Calu3 (cell line): ENCODE measurements around the gene WBP1. TPM values are rescaled to one million over a fixed set of nuclear protein-coding genes. Genes with fewer than 3 reads are reported as not detected.
"Not testable (repeated sequence)": the region's sequence is repeated elsewhere in the genome, so short reads cannot be mapped to it uniquely, and the experiment has no call there.

Experiments
- BruUV-seq: library from RNA; stranded (reverse); fragments of 400-500 nt; replicated peaks from 2 replicates; lab custom pipeline; 2021; lab: Mats Ljungman, UMichigan
- CTCF ChIA-PET: fragments of 300-600 bp; sonication (Branson Sonifier 250); formaldehyde crosslinking; loops from one replicate; lab custom pipeline; 2022; ENCODE audit warnings: antibody characterized with exemption; lab: Charles Lee
- DNase-seq: peaks from one replicate; pipeline ENCODE4 v3.0.0; 2022
- H3K27ac Mint-ChIP-seq: one replicate; pipeline ENCODE4 v1.8.0; 2022; ENCODE audit warnings: mixed read lengths; ENCODE audit not compliant: unreplicated experiment
- H3K27me3 Mint-ChIP-seq: one replicate; pipeline ENCODE4 v1.8.0; 2022; ENCODE audit warnings: mixed read lengths; ENCODE audit not compliant: unreplicated experiment
- H3K36me3 Mint-ChIP-seq: one replicate; pipeline ENCODE4 v1.8.0; 2022; ENCODE audit warnings: mild to moderate bottlenecking, moderate library complexity, mixed read lengths; ENCODE audit not compliant: insufficient read depth, unreplicated experiment
- H3K4me1 Mint-ChIP-seq: one replicate; pipeline ENCODE4 v1.8.0; 2022; ENCODE audit warnings: mild to moderate bottlenecking, low read depth, mixed read lengths; ENCODE audit not compliant: unreplicated experiment
- H3K4me3 Mint-ChIP-seq: one replicate; pipeline ENCODE4 v1.8.0; 2022; ENCODE audit warnings: mild to moderate bottlenecking, low read depth, moderate library complexity, mixed read lengths; ENCODE audit not compliant: unreplicated experiment
- H3K9me3 Mint-ChIP-seq: one replicate; pipeline ENCODE4 v1.8.0; 2022; ENCODE audit warnings: low read depth, mixed read lengths; ENCODE audit not compliant: unreplicated experiment
- CTCF ChIP-seq: fragments of 200-600 bp; IDR thresholded peaks from one replicate; pipeline ENCODE4 v1.8.0; 2022; ENCODE audit warnings: antibody characterized with exemption; ENCODE audit not compliant: unreplicated experiment
- intact Hi-C: fragments of 100-400 bp; cut with micrococcal nuclease; formaldehyde crosslinking; loops from one replicate; pipeline ENCODE4 v1.10.0; 2022; ENCODE audit not compliant: unreplicated experiment
- total RNA-seq: library from RNA; stranded (reverse); gene quantifications from 2 replicates; pipeline ENCODE4 v1.2.3, GENCODE V29; 2022

Gene WBP1
- total RNA-seq, 1 experiment from 2014 or later: 61.6 TPM

- BruUV-seq: no TSS peak
- DNase-seq: no peak
- Mint-ChIP-seq H3K9me3 (no peaks in the 10 kb centered on the region), H3K4me3 (peak overlapping the region; percentile 97), H3K27ac (peak overlapping the region; percentile 100), H3K27me3 (peaks cover 12% of the 10 kb centered on the region), H3K36me3 (peaks cover 38% of the 10 kb centered on the region), H3K4me1 (peaks cover 47% of the 10 kb centered on the region)
- TF ChIP-seq CTCF: no peak
- intact Hi-C loops: loop anchor here (1.0 to 2.0 kb wide), 2 partner anchors 14 to 42 kb away; partner anchors contain the start of genes INO80B and TTC31
- CTCF ChIA-PET: no interaction called here
Observed at GRCh38 chr2:74441170-74441689, 17.0 kb upstream of the WBP1 start.

- H3K4me1 Mint-ChIP-seq: peaks cover 47% of the 10 kb centered on the region
- TSS peak; percentile 65 for BruUV-seq
- peak within 1 kb of the TSS; percentile 100 for H3K27ac Mint-ChIP-seq
- intact Hi-C loops: loop anchor here (1.0 to 2.0 kb wide), 2 partner anchors 13 to 41 kb away; partner anchors contain the start of genes INO80B and TTC31
- H3K4me3 Mint-ChIP-seq: peak within 1 kb of the TSS; percentile 97
- DNase-seq: peak; percentile 89
- H3K27me3 Mint-ChIP-seq: peaks cover 12% of the 10 kb centered on the region
- peaks cover 38% of the 10 kb centered on the region for H3K36me3 Mint-ChIP-seq
- H3K9me3 Mint-ChIP-seq: no peaks in the 10 kb centered on the region
- TF ChIP-seq CTCF: no peak
- CTCF ChIA-PET: interaction anchor here (0.9 to 1.1 kb wide), 5 partner anchors 13 to 42 kb away, joined by 3 to 8 read pairs (median 5); partner anchors contain the start of genes C2orf81, INO80B, WBP1 and WDR54
Observed at GRCh38 chr2:74441690-74442482, 16.4 kb upstream of the WBP1 start, which contains the start of gene RTKN. TSS of gene RTKN (minus strand) at chr2:74441937. CDS start at chr2:74441816, 121 bp downstream.

GRCh38 chr2:74442483-74443297 lies 15.5 kb upstream of the WBP1 start:
- H3K9me3 Mint-ChIP-seq, intact Hi-C loops, BruUV-seq, DNase-seq: not testable (repeated sequence)
- Mint-ChIP-seq H3K27ac (peak overlapping the region; percentile 100), H3K27me3 (peaks cover 12% of the 10 kb centered on the region), H3K36me3 (peaks cover 38% of the 10 kb centered on the region), H3K4me1 (peaks cover 47% of the 10 kb centered on the region), H3K4me3 (peak overlapping the region; percentile 97)
- CTCF ChIA-PET: interaction anchor here (0.9 to 1.1 kb wide), 5 partner anchors 12 to 43 kb away, joined by 3 to 8 read pairs (median 5); partner anchors contain the start of genes C2orf81, INO80B, WBP1 and WDR54

- H3K27ac Mint-ChIP-seq: peak overlapping the region; percentile 54
- BruUV-seq: no TSS peak
- H3K9me3 Mint-ChIP-seq: no peaks in the 10 kb centered on the region
- CTCF ChIA-PET: interaction anchor here (0.8 kb wide), 1 partner anchor 13 kb away, joined by 3 read pairs; the partner anchor contains the start of gene WBP1
- no peak for DNase-seq
- H3K4me3 Mint-ChIP-seq: peak overlapping the region; percentile 43
- intact Hi-C loops: no loop called here
- H3K4me1 Mint-ChIP-seq: peaks cover 29% of the 10 kb centered on the region
- TF ChIP-seq CTCF: no peak
- H3K36me3 Mint-ChIP-seq: peaks cover 31% of the 10 kb centered on the region
- H3K27me3 Mint-ChIP-seq: peaks cover 12% of the 10 kb centered on the region
Observed at GRCh38 chr2:74444498-74445318, 13.5 kb upstream of the WBP1 start.
